ENCODE results near the gene SPNS3. TPM values are rescaled to one million over a fixed set of nuclear protein-coding genes. Genes with fewer than 3 reads are reported as not detected.
A peak's percentile ranks its signal among the peaks of the same experiment; 100 is the strongest.

Gene SPNS3
- total RNA-seq, 1 experiment from 2014 or later: 2.1 TPM

DNA sequence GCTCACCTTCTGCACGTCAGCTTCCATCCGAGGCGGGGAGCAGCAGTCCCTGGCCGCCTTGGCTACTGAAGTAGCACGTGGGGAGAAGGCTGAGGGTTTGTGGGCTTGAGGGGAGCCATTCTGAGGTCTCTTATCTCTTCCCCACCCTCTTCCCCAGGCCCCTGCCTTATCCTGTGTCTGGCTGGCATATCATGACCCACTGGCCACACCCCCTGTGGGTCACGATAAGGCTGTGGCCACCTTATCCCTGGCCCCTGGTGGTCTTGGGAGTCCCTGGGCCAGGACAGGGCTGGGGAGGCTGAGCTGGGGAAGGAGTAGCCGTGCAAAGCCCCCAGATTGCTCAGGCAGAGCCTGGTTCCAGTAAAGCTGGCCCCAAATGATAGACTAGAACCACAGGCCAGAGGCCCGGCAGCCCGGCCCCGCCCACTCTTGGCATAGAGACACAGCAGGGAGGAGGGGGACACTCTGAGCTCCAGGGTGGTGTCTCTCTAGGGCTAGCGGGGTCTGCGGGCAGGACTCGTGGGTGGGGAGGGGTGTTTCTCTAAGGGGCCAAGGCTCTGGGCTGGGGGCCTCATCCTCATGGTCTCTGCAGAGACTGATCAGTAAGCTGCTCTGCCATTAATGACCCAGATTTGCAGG is 72.6 kb downstream of the SPNS3 start:
- CTCF ChIA-PET: no interaction called here

DNA sequence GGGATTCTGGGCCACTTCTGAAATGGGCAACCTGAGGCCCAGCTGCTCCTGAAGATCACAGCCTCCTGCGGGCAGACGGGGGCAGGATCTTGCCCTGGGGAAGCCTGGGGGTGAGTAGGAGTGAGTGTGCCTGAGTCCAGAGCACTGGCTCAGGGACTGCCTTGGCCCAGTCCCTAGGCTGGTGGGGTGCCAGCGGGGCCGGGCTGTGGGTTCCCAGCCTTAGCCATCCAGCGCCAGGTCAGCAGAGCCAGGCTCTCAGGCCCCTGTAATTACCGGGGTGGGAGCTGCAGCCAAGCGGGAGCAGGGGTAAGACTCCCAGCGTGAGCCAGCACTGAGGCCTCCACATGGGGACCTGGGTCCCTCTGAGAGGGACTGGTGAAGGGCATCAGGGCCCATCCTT is 73.2 kb downstream of the SPNS3 start:
- Mint-ChIP-seq H3K4me3 (ENCODE audit: low read depth, unreplicated experiment) (no peak overlapping the region), H3K4me1 (ENCODE audit: low read depth, unreplicated experiment) (peaks cover 50% of the 10 kb centered on the region), H3K27me3 (ENCODE audit: unreplicated experiment) (no peaks in the 10 kb centered on the region), H3K9me3 (ENCODE audit: low read depth, unreplicated experiment) (no peaks in the 10 kb centered on the region), H3K36me3 (ENCODE audit: insufficient read depth, unreplicated experiment) (peaks cover 31% of the 10 kb centered on the region), H3K27ac (ENCODE audit: unreplicated experiment) (no peak overlapping the region)
- no peak for DNase-seq
- CTCF ChIA-PET: no interaction called here
- BruUV-seq (replicated peaks): no TSS peak
- TF ChIP-seq, protein P1, sequence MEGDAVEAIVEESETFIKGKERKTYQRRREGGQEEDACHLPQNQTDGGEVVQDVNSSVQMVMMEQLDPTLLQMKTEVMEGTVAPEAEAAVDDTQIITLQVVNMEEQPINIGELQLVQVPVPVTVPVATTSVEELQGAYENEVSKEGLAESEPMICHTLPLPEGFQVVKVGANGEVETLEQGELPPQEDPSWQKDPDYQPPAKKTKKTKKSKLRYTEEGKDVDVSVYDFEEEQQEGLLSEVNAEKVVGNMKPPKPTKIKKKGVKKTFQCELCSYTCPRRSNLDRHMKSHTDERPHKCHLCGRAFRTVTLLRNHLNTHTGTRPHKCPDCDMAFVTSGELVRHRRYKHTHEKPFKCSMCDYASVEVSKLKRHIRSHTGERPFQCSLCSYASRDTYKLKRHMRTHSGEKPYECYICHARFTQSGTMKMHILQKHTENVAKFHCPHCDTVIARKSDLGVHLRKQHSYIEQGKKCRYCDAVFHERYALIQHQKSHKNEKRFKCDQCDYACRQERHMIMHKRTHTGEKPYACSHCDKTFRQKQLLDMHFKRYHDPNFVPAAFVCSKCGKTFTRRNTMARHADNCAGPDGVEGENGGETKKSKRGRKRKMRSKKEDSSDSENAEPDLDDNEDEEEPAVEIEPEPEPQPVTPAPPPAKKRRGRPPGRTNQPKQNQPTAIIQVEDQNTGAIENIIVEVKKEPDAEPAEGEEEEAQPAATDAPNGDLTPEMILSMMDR (IDR thresholded peaks at IDR 0.05; ENCODE audit: unreplicated experiment): no peak
- intact Hi-C loops (cut with micrococcal nuclease; ENCODE audit: unreplicated experiment): no loop called here

More for the DNA sequence above, 72.6 kb downstream of the SPNS3 start:
- Mint-ChIP-seq H3K36me3 (ENCODE audit: insufficient read depth, unreplicated experiment) (peaks cover 34% of the 10 kb centered on the region), H3K4me1 (ENCODE audit: low read depth, unreplicated experiment) (peaks cover 45% of the 10 kb centered on the region), H3K27ac (ENCODE audit: unreplicated experiment) (no peak overlapping the region), H3K4me3 (ENCODE audit: low read depth, unreplicated experiment) (no peak overlapping the region), H3K9me3 (ENCODE audit: low read depth, unreplicated experiment) (no peaks in the 10 kb centered on the region), H3K27me3 (ENCODE audit: unreplicated experiment) (no peaks in the 10 kb centered on the region)
- no peak for DNase-seq
- BruUV-seq (replicated peaks): no TSS peak
- TF ChIP-seq, protein P1 (IDR thresholded peaks at IDR 0.05; ENCODE audit: unreplicated experiment): no peak
- intact Hi-C loops (cut with micrococcal nuclease; ENCODE audit: unreplicated experiment): no loop called here

DNA sequence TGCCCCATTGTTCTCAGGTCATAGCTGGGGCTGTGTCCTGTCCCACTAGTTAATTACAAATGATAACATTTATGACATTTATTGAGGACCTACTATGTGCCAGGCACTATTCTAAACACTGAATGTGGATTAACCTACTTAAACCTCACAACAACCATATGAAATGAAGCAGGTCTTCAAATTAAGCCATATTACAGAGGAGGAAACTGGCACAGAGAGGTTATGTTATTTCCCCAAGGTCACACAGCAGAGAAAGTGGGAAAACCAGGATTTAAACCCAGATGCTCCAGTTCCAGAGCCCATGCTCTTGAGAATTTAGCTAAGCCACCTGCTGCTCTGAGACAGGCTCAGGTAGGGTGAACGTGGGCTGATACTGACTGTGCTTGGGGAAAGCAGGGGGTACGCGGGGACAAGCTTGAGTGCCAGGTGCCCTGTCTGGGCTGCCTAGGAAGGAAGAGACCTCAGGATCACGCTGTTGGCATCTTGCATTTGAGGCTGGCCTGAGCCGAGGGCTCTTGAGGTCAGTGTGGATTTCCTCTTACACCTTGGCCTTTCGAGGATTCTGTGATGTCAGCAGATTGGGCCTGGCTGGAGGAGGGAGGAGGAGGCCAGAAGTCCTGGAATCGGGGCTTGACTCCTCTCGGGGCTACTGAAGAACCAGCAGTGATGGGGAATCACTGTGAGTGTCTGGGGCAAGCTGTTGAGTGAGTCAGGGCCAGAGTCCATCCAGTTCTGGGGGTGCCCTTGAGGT is 73.8 kb downstream of the SPNS3 start:
- H3K9me3 Mint-ChIP-seq (ENCODE audit: low read depth, unreplicated experiment): no peaks in the 10 kb centered on the region
- DNase-seq: no peak
- TF ChIP-seq, protein P1 (IDR thresholded peaks at IDR 0.05; ENCODE audit: unreplicated experiment): no peak
- intact Hi-C loops (cut with micrococcal nuclease; ENCODE audit: unreplicated experiment): no loop called here
- CTCF ChIA-PET: no interaction called here
- H3K36me3 Mint-ChIP-seq (ENCODE audit: insufficient read depth, unreplicated experiment): peaks cover 35% of the 10 kb centered on the region
- peaks cover 54% of the 10 kb centered on the region for H3K4me1 Mint-ChIP-seq (ENCODE audit: low read depth, unreplicated experiment)
- BruUV-seq (replicated peaks): no TSS peak
- no peaks in the 10 kb centered on the region for H3K27me3 Mint-ChIP-seq (ENCODE audit: unreplicated experiment)
- no peak overlapping the region for H3K27ac Mint-ChIP-seq (ENCODE audit: unreplicated experiment)
- no peak overlapping the region for H3K4me3 Mint-ChIP-seq (ENCODE audit: low read depth, unreplicated experiment)

DNA sequence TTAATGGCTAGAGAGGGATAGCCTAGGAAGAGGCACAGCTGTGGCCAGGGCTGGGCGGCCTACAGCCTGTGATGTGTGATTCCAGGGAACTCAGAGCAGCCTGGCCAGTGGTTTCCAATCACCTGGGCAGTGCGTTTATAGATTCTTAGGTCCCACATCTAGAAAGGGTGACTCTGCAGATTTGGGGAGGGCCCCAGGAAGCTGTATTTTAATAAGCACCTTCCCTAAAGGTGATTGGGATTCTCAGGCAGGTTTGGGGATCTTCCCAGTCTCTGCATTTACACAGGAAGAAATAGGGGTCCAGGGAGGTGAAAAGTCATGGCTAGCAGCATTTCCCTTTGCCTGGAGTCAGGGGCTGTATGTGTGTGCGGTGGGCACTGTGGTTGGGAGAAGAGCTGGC is 74.5 kb downstream of the SPNS3 start:
- Mint-ChIP-seq H3K4me1 (ENCODE audit: low read depth, unreplicated experiment) (peaks cover 56% of the 10 kb centered on the region), H3K9me3 (ENCODE audit: low read depth, unreplicated experiment) (no peaks in the 10 kb centered on the region), H3K27me3 (ENCODE audit: unreplicated experiment) (no peaks in the 10 kb centered on the region), H3K27ac (ENCODE audit: unreplicated experiment) (peak overlapping the region; percentile 3), H3K4me3 (ENCODE audit: low read depth, unreplicated experiment) (no peak overlapping the region), H3K36me3 (ENCODE audit: insufficient read depth, unreplicated experiment) (peaks cover 37% of the 10 kb centered on the region)
- TF ChIP-seq, protein P1 (IDR thresholded peaks at IDR 0.05; ENCODE audit: unreplicated experiment): no peak
- CTCF ChIA-PET: no interaction called here
- no peak for DNase-seq
- BruUV-seq (replicated peaks): no TSS peak
- intact Hi-C loops (cut with micrococcal nuclease; ENCODE audit: unreplicated experiment): no loop called here
